Endothelial cell of umbilical vein (primary cell): Measurements from ENCODE around the gene WDR77. TPM values are rescaled to one million over a fixed set of nuclear protein-coding genes. Genes with fewer than 3 reads are reported as not detected.

Source experiments
- BruUV-seq: library from RNA; stranded (reverse); fragments of 400-500 nt; replicated peaks from 2 replicates; lab custom pipeline; 2021; lab: Mats Ljungman, UMichigan
- CTCF ChIA-PET: fragments of 300-600, 350-600 bp; sonication (Branson Sonifier 250); formaldehyde crosslinking; loops from one replicate; lab custom pipeline; 2021; ENCODE audit warnings: antibody characterized with exemption, inconsistent platforms; lab: Charles Lee
- POLR2A ChIA-PET: fragments of 300-600, 350-600 bp; sonication (Branson Sonifier 250); formaldehyde crosslinking; loops from one replicate; lab custom pipeline; 2021; ENCODE audit warnings: antibody characterized with exemption, inconsistent platforms; lab: Charles Lee
- DNase-seq: peaks from one replicate; pipeline ENCODE4 v3.0.0-alpha.2; 2011; ENCODE audit warnings: low read depth, low spot score
- FAIRE-seq: peaks from 2 replicates; lab custom pipeline; 2011; peaks lifted over from hg19 to GRCh38; lab: Jason Lieb, UNC
- H2AFZ ChIP-seq: 2 replicates; pipeline ENCODE4 v1.6.0; 2012; ENCODE audit warnings: low read depth, low read length, control low read depth, inconsistent platforms
- H3K27ac ChIP-seq: 2 replicates; pipeline ENCODE4 v1.5.1; 2011; ENCODE audit warnings: low read depth, mild to moderate bottlenecking, control low read depth, low read length, moderate library complexity; ENCODE audit not compliant: insufficient read depth
- H3K27me3 ChIP-seq, 2 experiments: 2 replicates each; pipeline versions ENCODE4 v1.6.0 to v1.6.1; 2011; ENCODE audit warnings: low read length in 2 of 2, mixed read lengths in 1 of 2; ENCODE audit not compliant: control insufficient read depth in 2 of 2, insufficient read depth in 2 of 2
- H3K36me3 ChIP-seq, 2 experiments: 2 replicates in 1 of 2; 3 replicates in 1 of 2; pipeline ENCODE4 v1.5.1; 2011; ENCODE audit warnings: low read length in 2 of 2, mild to moderate bottlenecking in 1 of 2, moderate library complexity in 1 of 2; ENCODE audit not compliant: control insufficient read depth in 2 of 2, insufficient read depth in 2 of 2; ENCODE audit errors: extremely low read depth in 1 of 2
- H3K4me1 ChIP-seq: 3 replicates; pipeline ENCODE4 v1.5.1; 2011; ENCODE audit warnings: mild to moderate bottlenecking, low read length; ENCODE audit not compliant: control insufficient read depth, insufficient read depth; ENCODE audit errors: extremely low read depth
- H3K4me2 ChIP-seq: 2 replicates; pipeline ENCODE4 v1.6.1; 2011; ENCODE audit warnings: low read length, control low read depth, mixed read lengths; ENCODE audit not compliant: insufficient read depth
- H3K4me3 ChIP-seq, 3 experiments: fragments of 200-600 bp in 1 of 3; sonication (generic), shearing (Covaris generic) in 1 of 3; replicated peaks in 1 of 3; 2 replicates each; pipeline ENCODE4 v1.5.1; 2011 to 2016; ENCODE audit warnings: control low read depth in 3 of 3, low read length in 3 of 3, mild to moderate bottlenecking in 2 of 3, inconsistent platforms in 1 of 3, low read depth in 1 of 3, moderate library complexity in 1 of 3; ENCODE audit not compliant: insufficient read depth in 1 of 3
- H3K79me2 ChIP-seq: 2 replicates; pipeline ENCODE4 v1.6.0; 2012; ENCODE audit warnings: low read length, inconsistent platforms; ENCODE audit not compliant: control insufficient read depth, insufficient read depth
- H3K9ac ChIP-seq: replicated peaks from 2 replicates; pipeline ENCODE3; 2011; ENCODE audit warnings: low read length, control low read depth; ENCODE audit not compliant: insufficient read depth; ENCODE audit errors: extremely low read depth
- H3K9me1 ChIP-seq: replicated peaks from 3 replicates; pipeline ENCODE4 v1.6.0; 2011; ENCODE audit warnings: mild to moderate bottlenecking, low read length; ENCODE audit not compliant: control insufficient read depth, insufficient read depth; ENCODE audit errors: extremely low read depth
- H3K9me3 ChIP-seq: replicated peaks from 2 replicates; pipeline ENCODE4 v1.5.1; 2012; ENCODE audit warnings: low read length, inconsistent platforms; ENCODE audit not compliant: control insufficient read depth, insufficient read depth
- H4K20me1 ChIP-seq: replicated peaks from 2 replicates; pipeline ENCODE3; 2011; ENCODE audit warnings: mild to moderate bottlenecking, low read length; ENCODE audit not compliant: control insufficient read depth, insufficient read depth; ENCODE audit errors: extremely low read depth
- CTCF ChIP-seq, 2 donors: IDR thresholded peaks; 1 replicate in 1 of 2; 2 replicates in 1 of 2; pipeline ENCODE4 v1.5.1; 2011; ENCODE audit warnings: low read length in 2 of 2, mild to moderate bottlenecking in 2 of 2, moderate library complexity in 2 of 2, control low read depth in 1 of 2, inconsistent platforms in 1 of 2, low read depth in 1 of 2; ENCODE audit not compliant: insufficient read depth in 1 of 2; ENCODE audit errors: extremely low read depth in 1 of 2
- EZH2 ChIP-seq: IDR thresholded peaks from 2 replicates; pipeline ENCODE4 v1.6.1; 2012; ENCODE audit warnings: borderline replicate concordance, low read depth, mild to moderate bottlenecking, moderate library complexity, low read length, inconsistent platforms; ENCODE audit not compliant: severe bottlenecking
- GATA2 ChIP-seq: IDR thresholded peaks from 2 replicates; pipeline ENCODE4 v1.7.0; 2011; ENCODE audit warnings: low read depth, mild to moderate bottlenecking, moderate library complexity, mixed read lengths, low read length; ENCODE audit not compliant: insufficient read length, insufficient read depth
- JUN ChIP-seq: IDR thresholded peaks from 2 replicates; pipeline ENCODE4 v1.6.1; 2011; ENCODE audit warnings: borderline replicate concordance, low read depth; ENCODE audit not compliant: insufficient read length, insufficient read depth
- MAX ChIP-seq: IDR thresholded peaks from 2 replicates; pipeline ENCODE4 v1.6.1; 2011; ENCODE audit not compliant: insufficient read depth, insufficient read length
- MYC ChIP-seq: IDR thresholded peaks from one replicate; pipeline ENCODE4 v1.6.1; 2011; ENCODE audit warnings: mild to moderate bottlenecking, low read depth, low read length
- POLR2A ChIP-seq: IDR thresholded peaks from 2 replicates; pipeline ENCODE4 v1.6.1; 2012; ENCODE audit warnings: low read depth, mild to moderate bottlenecking, control low read depth, low read length
- POLR2AphosphoS5 ChIP-seq: IDR thresholded peaks from 2 replicates; pipeline ENCODE4 v1.6.1; 2012; ENCODE audit warnings: low read depth, mild to moderate bottlenecking, control low read depth, low read length, moderate library complexity; ENCODE audit not compliant: insufficient read depth
- dilution Hi-C: fragments of 300-500 bp; cut with MboI; formaldehyde crosslinking; loops from one replicate; pipeline ENCODE4 v1.15.0; 2019; ENCODE audit warnings: low sequenced_read_pairs; ENCODE audit not compliant: extremely low pct_ligation_motif_present
- intact Hi-C: fragments of 100-400 bp; cut with micrococcal nuclease; formaldehyde crosslinking; loops from one replicate; pipeline ENCODE4 v1.10.0; 2022
- polyA plus RNA-seq, 4 experiments: library from polyadenylated mRNA; depleted of rRNA in 3 of 4; stranded (reverse) in 3 of 4; unstranded in 1 of 4; fragments of >200 nt; gene quantifications; 2 replicates each; pipeline versions ENCODE4 v1.2.1 to v1.2.3, GENCODE V29; 2011 to 2012; ENCODE audit warnings: missing spikeins in 1 of 4
- total RNA-seq: library from RNA; stranded (reverse); gene quantifications from 2 replicates; pipeline ENCODE4 v1.2.3, GENCODE V29; 2021

The WDR77 gene
- total and polyA plus RNA-seq, 2 donors (not counting 3 experiments of a cell fraction or from before 2014, with no cell fraction given) = 41.3 to 116 TPM

GRCh38 chr1:111417755-111418154 lies 31.3 kb downstream of the WDR77 start:
- intact Hi-C loops = no loop called here
- Histone ChIP-seq H3K4me1 (no peaks in the 10 kb centered on the region), H2AFZ (no peak overlapping the region), H3K9me1 (no peaks in the 10 kb centered on the region), H3K9me3 (no peaks in the 10 kb centered on the region), H3K36me3 (no peaks in the 10 kb centered on the region), H3K79me2 (no peaks in the 10 kb centered on the region), H3K27me3 (peaks cover 3 to 7% of the 10 kb centered on the region in 2 experiments), H3K4me2 (no peak overlapping the region), H4K20me1 (no peaks in the 10 kb centered on the region), H3K9ac (no peak overlapping the region), H3K27ac (no peak overlapping the region), H3K4me3 (no peak overlapping the region)
- dilution Hi-C loops = no loop called here
- no peak for FAIRE-seq
- TF ChIP-seq MYC (no peak), POLR2A (no peak), GATA2 (no peak), CTCF (IDR thresholded peaks at IDR 0.05; ENCODE audit: extremely low read depth in 1 of 2, insufficient read depth in 1 of 2, low read depth in 1 of 2, low read length in 2 of 2) (no peak), EZH2 (no peak), MAX (no peak), JUN (no peak), POLR2AphosphoS5 (no peak)
- CTCF ChIA-PET = interaction anchor here (1.0 to 1.7 kb wide), 2 partner anchors 16 to 17 kb away, joined by 3 to 4 read pairs; no protein-coding TSS in a partner anchor
- POLR2A ChIA-PET = no interaction called here
- DNase-seq = no peak
- BruUV-seq = no TSS peak
